ENCODE measurements around the gene PRR22.
"Not testable (repeated sequence)": the region's sequence is repeated elsewhere in the genome, so short reads cannot be mapped to it uniquely, and the experiment has no call there.

Gene PRR22

GRCh38 chr19:5767949-5768348 lies 16.6 kb downstream of the PRR22 start:
- no peak for ATAC-seq
- no peak overlapping the region for H3K27ac Mint-ChIP-seq
- H3K4me1 Mint-ChIP-seq: no peaks in the 10 kb centered on the region
- no peaks in the 10 kb centered on the region for H3K27me3 Mint-ChIP-seq
- no peaks in the 10 kb centered on the region for H3K9me3 Mint-ChIP-seq
- no peaks in the 10 kb centered on the region for H3K36me3 Mint-ChIP-seq (ENCODE audit: low read depth)
- H3K4me3 Mint-ChIP-seq: no peak overlapping the region
- no peak for DNase-seq

DNA sequence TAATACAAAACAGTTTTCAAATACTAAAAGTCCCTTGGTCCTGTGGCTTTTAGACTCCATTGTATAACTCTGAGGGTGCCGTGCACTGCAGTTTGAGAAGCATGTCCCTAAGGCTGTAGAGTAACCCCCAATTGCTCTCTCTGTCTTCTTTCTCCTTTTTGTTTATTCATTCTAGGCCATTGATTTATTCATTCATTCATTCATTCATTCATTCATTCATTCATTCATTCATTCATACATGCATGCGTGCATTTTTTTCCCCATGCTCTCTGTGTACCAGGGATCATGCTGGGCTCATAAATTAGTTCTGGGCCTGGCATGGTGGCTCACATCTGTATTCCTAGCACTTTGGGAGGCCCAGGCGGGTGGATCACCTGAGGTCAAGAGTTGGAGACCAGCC lies 19.3 kb downstream of the PRR22 start:
- DNase-seq (no peak), ATAC-seq (no peak)
- Mint-ChIP-seq H3K36me3 (ENCODE audit: low read depth) (no peaks in the 10 kb centered on the region), H3K27ac (no peak overlapping the region), H3K4me1 (no peaks in the 10 kb centered on the region), H3K9me3 (peaks cover 4% of the 10 kb centered on the region), H3K4me3 (no peak overlapping the region), H3K27me3 (no peaks in the 10 kb centered on the region)

GRCh38 chr19:5762608-5763217 lies 21.8 kb downstream of the PRR22 start:
- H3K9me3 Mint-ChIP-seq: peaks cover 4% of the 10 kb centered on the region
- no peaks in the 10 kb centered on the region for H3K36me3 Mint-ChIP-seq (ENCODE audit: low read depth)
- H3K27me3 Mint-ChIP-seq: no peaks in the 10 kb centered on the region
- DNase-seq: no peak
- H3K4me1 Mint-ChIP-seq: no peaks in the 10 kb centered on the region
- ATAC-seq: no peak
- no peak overlapping the region for H3K4me3 Mint-ChIP-seq
- H3K27ac Mint-ChIP-seq: no peak overlapping the region

- H3K4me3 Mint-ChIP-seq: no peak overlapping the region
- H3K27ac Mint-ChIP-seq: no peak overlapping the region
- no peak for DNase-seq
- no peaks in the 10 kb centered on the region for H3K9me3 Mint-ChIP-seq
- peaks cover 6% of the 10 kb centered on the region for H3K27me3 Mint-ChIP-seq
- no peak for ATAC-seq
- H3K4me1 Mint-ChIP-seq: no peaks in the 10 kb centered on the region
- H3K36me3 Mint-ChIP-seq (ENCODE audit: low read depth): no peaks in the 10 kb centered on the region
These were observed 30.8 kb downstream of the PRR22 start for GRCh38 chr19:5753743-5754142.

DNA sequence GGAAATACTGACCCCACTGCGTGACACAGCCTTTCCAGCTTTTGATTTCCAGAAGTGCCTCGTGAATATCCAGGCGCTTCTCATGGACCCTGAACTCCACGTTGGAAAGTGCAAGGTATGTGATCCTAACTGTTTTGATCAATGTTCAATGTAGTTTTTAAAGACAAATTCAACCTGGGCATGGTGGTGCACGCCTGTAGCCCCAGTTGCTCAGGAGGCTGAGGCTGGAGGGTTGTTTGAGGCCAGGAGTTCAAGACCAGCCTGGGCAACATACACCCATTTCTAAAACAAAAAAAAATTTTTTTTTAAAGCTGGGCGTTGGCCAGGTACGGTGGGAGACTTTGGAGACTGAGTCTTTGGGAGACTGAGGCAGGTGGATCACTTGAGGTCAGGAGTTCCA lies 32.8 kb downstream of the PRR22 start:
- H3K4me3 Mint-ChIP-seq: no peak overlapping the region
- DNase-seq (no peak), ATAC-seq (no peak)
- no peaks in the 10 kb centered on the region for H3K36me3 Mint-ChIP-seq (ENCODE audit: low read depth)
- H3K27me3 Mint-ChIP-seq: peaks cover 6% of the 10 kb centered on the region
- no peaks in the 10 kb centered on the region for H3K9me3 Mint-ChIP-seq
- H3K27ac Mint-ChIP-seq: no peak overlapping the region
- H3K4me1 Mint-ChIP-seq: no peaks in the 10 kb centered on the region

- no peak for ATAC-seq
- no peak overlapping the region for H3K4me3 Mint-ChIP-seq
These were observed 35.0 kb downstream of the PRR22 start for GRCh38 chr19:5749505-5749904.

DNA sequence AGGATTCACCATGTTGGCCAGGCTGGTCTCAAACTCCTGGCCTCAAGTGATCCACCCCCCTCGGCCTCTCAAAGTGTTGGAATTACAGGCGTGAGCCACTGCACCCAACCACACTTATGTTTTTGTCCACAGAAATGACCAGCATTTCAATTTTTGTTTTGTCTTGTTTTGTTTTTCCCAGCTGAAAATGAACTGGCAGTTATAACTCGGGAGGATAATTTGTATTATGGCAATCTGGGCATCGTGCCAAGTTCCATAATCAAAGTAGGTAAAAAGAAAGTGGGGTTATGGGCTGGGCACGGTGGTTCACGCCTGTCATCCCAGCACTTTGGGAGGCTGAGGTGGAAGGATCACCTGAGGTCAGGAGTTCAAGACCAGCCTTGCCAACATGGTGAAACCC lies 35.6 kb downstream of the PRR22 start:
- not testable (repeated sequence) for H3K4me1 Mint-ChIP-seq; H3K27ac Mint-ChIP-seq; DNase-seq; H3K27me3 Mint-ChIP-seq; ATAC-seq; H3K4me3 Mint-ChIP-seq; H3K36me3 Mint-ChIP-seq (ENCODE audit: low read depth); H3K9me3 Mint-ChIP-seq

More at GRCh38 chr19:5749505-5749904, 35.0 kb downstream of the PRR22 start:
- H3K27me3 Mint-ChIP-seq: peaks cover 6% of the 10 kb centered on the region
- H3K9me3 Mint-ChIP-seq: no peaks in the 10 kb centered on the region
- DNase-seq: no peak
- H3K27ac Mint-ChIP-seq: no peak overlapping the region
- no peaks in the 10 kb centered on the region for H3K4me1 Mint-ChIP-seq
- no peaks in the 10 kb centered on the region for H3K36me3 Mint-ChIP-seq (ENCODE audit: low read depth)

GRCh38 chr19:5744999-5745398 lies 39.5 kb downstream of the PRR22 start:
- DNase-seq; H3K27me3 Mint-ChIP-seq; H3K4me1 Mint-ChIP-seq; ATAC-seq; H3K9me3 Mint-ChIP-seq; H3K27ac Mint-ChIP-seq; H3K4me3 Mint-ChIP-seq; H3K36me3 Mint-ChIP-seq (ENCODE audit: low read depth): not testable (repeated sequence)

GRCh38 chr19:5743630-5744029 lies 40.9 kb downstream of the PRR22 start:
- DNase-seq (no peak), ATAC-seq (no peak)
- no peaks in the 10 kb centered on the region for H3K27me3 Mint-ChIP-seq
- H3K36me3 Mint-ChIP-seq (ENCODE audit: low read depth): no peaks in the 10 kb centered on the region
- H3K4me3 Mint-ChIP-seq: no peak overlapping the region
- H3K4me1 Mint-ChIP-seq: no peaks in the 10 kb centered on the region
- H3K27ac Mint-ChIP-seq: no peak overlapping the region
- H3K9me3 Mint-ChIP-seq: no peaks in the 10 kb centered on the region

DNA sequence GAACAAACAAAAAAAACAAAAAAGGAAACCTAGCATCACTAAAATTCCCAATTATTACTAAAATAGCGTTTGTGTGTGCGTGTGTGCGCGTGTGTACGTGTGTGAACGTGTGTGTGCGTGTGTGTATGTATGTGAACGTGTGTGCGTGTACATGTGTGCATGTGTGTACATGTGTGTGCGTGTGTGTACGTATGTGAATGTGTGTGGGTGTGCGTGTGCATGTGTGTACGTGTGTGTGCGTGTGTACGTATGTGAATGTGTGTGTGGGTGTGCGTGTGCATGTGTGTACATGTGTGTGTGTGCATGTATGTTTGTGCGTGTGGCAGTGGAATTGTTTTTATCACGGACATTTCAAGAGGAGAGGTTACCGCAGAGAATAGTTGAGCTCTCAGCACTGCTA lies 42.5 kb downstream of the PRR22 start:
- H3K27ac Mint-ChIP-seq: no peak overlapping the region
- ATAC-seq: no peak
- no peaks in the 10 kb centered on the region for H3K36me3 Mint-ChIP-seq (ENCODE audit: low read depth)
- no peak overlapping the region for H3K4me3 Mint-ChIP-seq
- H3K4me1 Mint-ChIP-seq: no peaks in the 10 kb centered on the region
- H3K27me3 Mint-ChIP-seq: no peaks in the 10 kb centered on the region
- no peaks in the 10 kb centered on the region for H3K9me3 Mint-ChIP-seq
- no peak for DNase-seq

DNA sequence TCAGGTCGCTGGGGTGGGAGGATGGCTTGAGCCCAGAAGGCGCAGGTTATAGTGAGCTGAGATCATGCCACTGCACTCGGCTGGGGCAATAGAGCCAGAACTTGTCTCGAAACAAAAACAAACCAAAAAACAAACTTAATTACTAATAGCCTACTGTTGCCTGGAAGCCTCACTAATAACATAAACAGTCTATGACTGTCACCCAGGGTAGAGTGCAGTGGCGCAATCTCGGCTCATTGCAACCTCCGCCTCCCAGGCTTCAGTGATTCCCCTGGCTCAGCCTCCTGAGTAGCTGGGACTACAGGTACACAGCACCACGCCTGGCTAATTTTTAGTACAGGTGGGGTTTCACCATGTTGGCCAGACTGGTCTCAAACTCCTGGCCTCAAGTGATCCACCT lies 46.1 kb downstream of the PRR22 start:
- Mint-ChIP-seq H3K9me3 (no peaks in the 10 kb centered on the region), H3K4me1 (no peaks in the 10 kb centered on the region), H3K27ac (no peak overlapping the region), H3K4me3 (no peak overlapping the region), H3K36me3 (ENCODE audit: low read depth) (no peaks in the 10 kb centered on the region), H3K27me3 (peaks cover 2% of the 10 kb centered on the region)
- ATAC-seq: no peak
- DNase-seq: no peak

GRCh38 chr19:5733172-5733571 lies 51.4 kb downstream of the PRR22 start:
- not testable (repeated sequence) for H3K4me1 Mint-ChIP-seq; H3K27me3 Mint-ChIP-seq; H3K4me3 Mint-ChIP-seq; DNase-seq; H3K36me3 Mint-ChIP-seq (ENCODE audit: low read depth); H3K27ac Mint-ChIP-seq; H3K9me3 Mint-ChIP-seq; ATAC-seq
